GM19455 (cell line): ENCODE measurements around the gene JSRP1.
A peak's percentile ranks its signal among the peaks of the same experiment; 100 is the strongest.
"Not testable (repeated sequence)": the region's sequence is repeated elsewhere in the genome, so short reads cannot be mapped to it uniquely, and the experiment has no call there.

ENCODE experiments used
- ATAC-seq: cut with Tn5 transposase; IDR thresholded peaks from one replicate; pipeline ENCODE4 v1.9.1; 2021; ENCODE audit not compliant: unreplicated experiment

The JSRP1 gene

GRCh38 chr19:2282062-2282861 lies 26.0 kb upstream of the JSRP1 start, which contains the start of gene PEAK3:
PEAK3 (minus strand) TSS chr19:2282175; CDS start chr19:2280931, 1,244 bp downstream.
- no peak for ATAC-seq

GRCh38 chr19:2281265-2282061 lies 25.2 kb upstream of the JSRP1 start:
- not testable (repeated sequence) for ATAC-seq

GRCh38 chr19:2280633-2281264 lies 24.5 kb upstream of the JSRP1 start:
- ATAC-seq, result no peak

- no peak for ATAC-seq
These were observed 22.4 kb upstream of the JSRP1 start for GRCh38 chr19:2278459-2279158.

- no peak for ATAC-seq
These were observed 20.9 kb upstream of the JSRP1 start for GRCh38 chr19:2277138-2277537.

GRCh38 chr19:2276429-2276986 lies 20.3 kb upstream of the JSRP1 start:
- no peak for ATAC-seq

GRCh38 chr19:2275588-2276428 lies 19.6 kb upstream of the JSRP1 start:
- no peak for ATAC-seq

GRCh38 chr19:2274931-2275535 lies 18.8 kb upstream of the JSRP1 start:
- no peak for ATAC-seq

- ATAC-seq, result no peak
These were observed 18.0 kb upstream of the JSRP1 start for GRCh38 chr19:2274185-2274711.

GRCh38 chr19:2273356-2274184 lies 17.4 kb upstream of the JSRP1 start:
- ATAC-seq, result no peak

- no peak for ATAC-seq
These were observed 15.3 kb upstream of the JSRP1 start for GRCh38 chr19:2271234-2272103.

- ATAC-seq, result no peak
These were observed 14.4 kb upstream of the JSRP1 start for GRCh38 chr19:2270423-2271233.

GRCh38 chr19:2270157-2270422 lies 13.9 kb upstream of the JSRP1 start:
- ATAC-seq, result no peak

GRCh38 chr19:2269244-2270156 lies 13.3 kb upstream of the JSRP1 start:
- peak; percentile 56 for ATAC-seq

- no peak for ATAC-seq
These were observed 12.6 kb upstream of the JSRP1 start for GRCh38 chr19:2268861-2269243.

GRCh38 chr19:2268480-2268830 lies 12.2 kb upstream of the JSRP1 start:
- no peak for ATAC-seq
